Stimulated activated CD4-positive, alpha-beta T cell treated with anti-CD3 and anti-CD28 coated beads, Interleukin-1b, Interleukin-23, amount 100 ng/mL, for 48 hours (primary cell): ENCODE results near the gene POLD2.

ENCODE experiments used
- DNase-seq: peaks from one replicate; pipeline ENCODE4 v3.0.0-alpha.2; 2020

The POLD2 gene

GRCh38 chr7:44151956-44152355 lies 28.6 kb upstream of the POLD2 start:
- no peak for DNase-seq

- DNase-seq = no peak
Measured at GRCh38 chr7:44150966-44151941, 27.9 kb upstream of the POLD2 start.

- no peak for DNase-seq
Measured at GRCh38 chr7:44150466-44150832, 27.1 kb upstream of the POLD2 start.

GRCh38 chr7:44149571-44150465 lies 26.5 kb upstream of the POLD2 start:
- DNase-seq = no peak

- DNase-seq = no peak
Measured at GRCh38 chr7:44148961-44149536, 25.7 kb upstream of the POLD2 start.

- DNase-seq = no peak
Measured at GRCh38 chr7:44148166-44148565, 24.8 kb upstream of the POLD2 start.

- DNase-seq = no peak
Measured at GRCh38 chr7:44147026-44147991, 24.0 kb upstream of the POLD2 start.

- DNase-seq = peak; percentile 58
Measured at GRCh38 chr7:44145969-44146911, 22.9 kb upstream of the POLD2 start.

GRCh38 chr7:44145479-44145968 lies 22.2 kb upstream of the POLD2 start:
- DNase-seq = peak; percentile 64

GRCh38 chr7:44144968-44145478 lies 21.7 kb upstream of the POLD2 start:
- DNase-seq = no peak

GRCh38 chr7:44144426-44144967 lies 21.1 kb upstream of the POLD2 start:
- DNase-seq = no peak

- DNase-seq = no peak
Measured at GRCh38 chr7:44143646-44144250, 20.4 kb upstream of the POLD2 start.

- DNase-seq = no peak
Measured at GRCh38 chr7:44142028-44142427, 18.7 kb upstream of the POLD2 start.

GRCh38 chr7:44141221-44141850 lies 18.0 kb upstream of the POLD2 start, which contains the start of gene MYL7:
Gene MYL7 (minus strand): TSS chr7:44141332. CDS start chr7:44141305, 27 bp downstream.
- DNase-seq = no peak

GRCh38 chr7:44140341-44140740 lies 17.0 kb upstream of the POLD2 start:
- no peak for DNase-seq

GRCh38 chr7:44139311-44140010 lies 16.1 kb upstream of the POLD2 start:
- DNase-seq = no peak

GRCh38 chr7:44138698-44139097 lies 15.3 kb upstream of the POLD2 start:
- no peak for DNase-seq

- DNase-seq = no peak
Measured at GRCh38 chr7:44136731-44137130, 13.4 kb upstream of the POLD2 start.
